ENCODE measurements around the gene AK4.
A peak's percentile ranks its signal among the peaks of the same experiment; 100 is the strongest.

The AK4 gene

DNA sequence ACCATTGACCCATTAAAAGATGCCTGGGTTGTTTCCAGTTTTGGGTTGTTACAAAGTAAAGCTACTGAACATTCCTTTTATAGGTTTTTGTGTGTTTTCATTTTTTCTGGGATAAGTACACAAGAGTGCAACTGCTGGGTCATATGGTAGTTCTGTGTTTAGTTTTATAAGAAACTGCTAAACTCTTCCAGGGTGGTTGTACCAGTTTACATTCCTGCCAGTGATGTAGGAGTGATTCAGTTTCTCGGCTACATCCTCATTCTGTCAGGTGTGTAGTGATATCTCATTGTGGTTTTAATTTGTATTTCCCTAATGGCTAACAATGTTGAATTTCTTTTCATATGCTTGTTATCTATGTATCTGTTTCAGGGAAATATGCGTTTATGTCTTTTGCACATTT, 102.8 kb downstream of the AK4 start:
- DNase-seq (ENCODE audit: low read depth), result no peak

DNA sequence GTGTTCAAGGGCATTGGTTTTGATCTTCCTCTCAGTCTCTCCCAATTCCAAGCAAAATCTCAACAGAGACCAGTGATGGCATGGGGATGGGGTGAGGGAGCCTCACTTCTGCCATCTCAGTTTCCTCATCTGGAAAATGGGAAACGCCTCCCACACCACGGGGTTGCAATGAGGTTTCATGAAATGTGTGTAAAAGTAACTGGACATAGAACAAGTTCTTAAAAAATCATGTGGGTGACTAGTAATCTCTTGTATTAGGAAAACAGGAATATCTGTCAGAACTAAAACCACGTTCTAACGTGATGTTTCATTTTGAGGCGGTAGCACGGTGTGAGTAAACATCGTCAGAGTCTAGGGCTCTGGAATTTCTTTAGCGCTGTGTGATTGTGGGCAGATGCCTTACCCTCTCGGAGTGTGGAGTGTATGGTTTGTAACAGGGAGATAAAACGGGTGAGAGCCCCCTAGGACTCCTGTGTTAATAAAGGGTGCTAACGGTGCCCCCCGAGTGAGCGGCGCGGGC, 105.9 kb downstream of the AK4 start:
- no peak for DNase-seq (ENCODE audit: low read depth)

DNA sequence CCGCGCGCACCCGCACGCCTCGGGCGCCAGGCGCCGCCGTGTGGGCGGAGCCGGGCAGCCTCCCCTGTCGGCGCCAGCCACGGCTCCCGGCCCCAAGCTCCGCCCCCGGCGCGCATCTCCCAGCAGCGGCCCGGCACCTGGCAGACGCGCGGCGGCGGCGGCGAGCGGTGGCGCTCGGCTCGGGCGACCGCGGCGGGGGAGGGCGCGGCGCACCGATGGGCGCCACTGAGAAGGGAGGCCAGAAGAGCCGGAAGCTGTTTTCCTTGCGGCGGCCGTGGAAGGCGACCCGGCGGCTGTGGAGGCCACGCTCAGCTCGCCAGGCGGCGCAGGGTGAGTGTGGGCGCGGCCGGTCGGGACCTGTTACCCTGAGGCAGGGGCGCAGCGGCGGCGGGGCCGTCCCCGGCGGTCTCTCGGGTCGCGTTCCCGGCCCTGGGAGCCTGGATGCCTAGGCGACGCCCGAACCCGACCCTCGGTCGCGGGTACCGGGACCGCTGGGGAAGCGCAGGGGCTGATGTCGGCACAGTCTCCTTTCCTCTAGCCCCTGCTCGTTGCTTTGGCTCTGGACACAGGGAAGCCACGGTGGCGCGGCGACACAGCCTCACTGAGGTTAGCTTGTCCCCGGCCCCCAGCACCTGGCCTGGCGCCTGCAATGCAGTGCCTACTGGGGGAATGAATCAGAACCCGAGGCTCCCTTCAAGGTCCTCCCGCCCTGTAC, 106.5 kb downstream of the AK4 start:
- DNase-seq (ENCODE audit: low read depth), result peak; percentile 78

DNA sequence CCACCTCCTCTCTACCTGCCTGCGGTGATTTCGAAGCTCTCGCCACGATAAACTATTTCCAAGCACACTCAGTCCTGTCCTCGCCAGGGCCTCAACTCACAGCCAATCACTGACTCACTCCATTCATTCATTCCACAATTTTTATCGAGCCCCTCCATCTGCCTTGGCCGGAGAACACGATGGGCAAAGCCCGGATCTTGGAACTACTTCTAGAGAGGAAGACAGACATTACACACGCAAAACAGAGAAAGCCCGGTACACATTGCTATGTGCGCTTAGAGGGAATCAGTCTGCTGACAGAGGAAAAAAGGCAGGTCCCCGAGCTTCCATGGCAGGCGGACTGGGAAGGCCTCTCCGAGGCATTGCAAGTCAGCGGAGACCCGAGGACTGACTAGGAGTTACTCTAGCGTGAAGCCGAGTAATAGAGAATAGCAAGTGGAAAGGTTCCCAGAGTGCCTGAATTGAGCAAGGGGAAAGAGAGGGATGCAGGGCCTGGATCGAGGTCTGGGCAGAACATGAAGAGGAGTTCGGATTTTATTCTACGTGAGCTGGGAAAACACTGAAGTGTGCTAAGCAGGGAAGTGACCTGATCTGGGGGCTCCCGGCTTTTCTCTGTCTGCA, 107.1 kb downstream of the AK4 start:
- DNase-seq (ENCODE audit: low read depth), result no peak

DNA sequence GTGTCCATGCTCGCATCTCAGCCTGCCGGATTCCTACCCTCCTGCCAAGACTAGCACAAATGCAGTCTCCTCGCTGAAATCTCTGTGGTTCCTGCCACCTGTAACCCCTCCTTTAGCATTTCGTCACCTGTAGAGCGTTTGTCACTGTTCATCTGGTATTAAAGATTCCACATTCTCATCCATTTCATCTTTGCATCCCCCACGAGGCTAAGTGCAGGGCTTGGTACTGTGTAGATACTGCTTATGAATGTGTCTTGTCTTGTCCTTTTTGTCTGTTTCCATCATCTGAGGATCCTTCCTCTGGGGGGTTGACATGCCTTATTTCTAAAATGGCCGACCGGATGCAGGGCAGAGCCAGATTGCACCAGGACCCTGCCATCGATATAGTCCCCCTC, 107.7 kb downstream of the AK4 start:
- DNase-seq (ENCODE audit: low read depth), result no peak

DNA sequence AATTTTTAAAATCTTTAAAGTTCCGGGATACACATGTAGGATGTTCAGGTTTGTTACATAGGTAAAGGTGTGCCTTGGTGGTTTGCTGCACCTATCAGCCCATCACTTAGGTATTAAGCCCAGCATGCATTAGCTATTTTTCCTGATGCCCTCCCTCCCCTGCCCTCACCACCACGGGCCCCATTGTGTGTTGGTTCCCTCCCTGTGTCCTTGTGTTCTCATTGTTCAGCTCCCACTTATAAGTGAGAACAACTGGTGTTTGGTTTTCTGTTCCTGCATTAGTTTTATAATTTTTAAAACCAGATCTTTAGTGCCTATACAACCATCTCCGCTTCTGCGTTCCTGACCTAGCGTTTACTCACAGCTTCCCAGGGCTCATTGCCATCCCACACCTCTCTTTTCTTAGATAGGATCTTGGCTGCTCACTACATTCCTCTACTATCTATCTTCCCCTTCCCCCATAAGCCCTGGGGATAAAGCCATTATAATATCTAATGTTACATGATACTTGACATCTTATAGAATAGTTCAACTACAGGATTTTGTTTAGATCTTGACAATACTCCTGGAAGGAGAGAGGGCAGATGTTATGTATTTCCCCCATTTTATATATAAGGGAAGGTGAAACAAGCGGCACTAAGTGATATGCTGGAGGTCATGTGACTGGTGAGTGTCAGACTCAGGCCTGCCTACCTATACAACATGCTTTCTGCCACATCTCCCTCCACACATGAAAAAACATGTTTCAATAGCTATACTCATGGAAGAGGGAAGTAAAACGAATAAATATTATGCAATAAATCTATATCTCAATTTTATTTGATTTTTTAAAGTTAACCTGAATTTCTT, 109.1 kb downstream of the AK4 start:
- DNase-seq (ENCODE audit: low read depth), result no peak

DNA sequence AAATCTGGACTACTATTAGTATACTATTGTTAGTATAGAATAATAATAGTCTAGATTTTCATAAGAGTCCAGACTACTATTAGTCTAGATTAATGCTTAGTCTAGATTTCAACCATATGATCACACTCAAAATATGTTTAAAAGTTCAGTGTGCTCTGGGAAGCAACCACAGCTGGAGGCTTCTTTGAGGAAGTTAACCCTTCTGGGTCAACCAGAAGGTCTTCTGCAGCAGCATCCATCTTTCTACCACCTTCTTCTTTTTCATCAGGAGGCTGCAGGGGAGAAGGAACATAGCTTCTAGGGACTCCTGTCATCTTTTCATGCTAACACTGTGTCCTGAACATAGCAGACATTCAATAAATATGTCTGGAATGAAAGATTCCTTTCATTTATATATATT, 110.1 kb downstream of the AK4 start:
- no peak for DNase-seq (ENCODE audit: low read depth)

DNA sequence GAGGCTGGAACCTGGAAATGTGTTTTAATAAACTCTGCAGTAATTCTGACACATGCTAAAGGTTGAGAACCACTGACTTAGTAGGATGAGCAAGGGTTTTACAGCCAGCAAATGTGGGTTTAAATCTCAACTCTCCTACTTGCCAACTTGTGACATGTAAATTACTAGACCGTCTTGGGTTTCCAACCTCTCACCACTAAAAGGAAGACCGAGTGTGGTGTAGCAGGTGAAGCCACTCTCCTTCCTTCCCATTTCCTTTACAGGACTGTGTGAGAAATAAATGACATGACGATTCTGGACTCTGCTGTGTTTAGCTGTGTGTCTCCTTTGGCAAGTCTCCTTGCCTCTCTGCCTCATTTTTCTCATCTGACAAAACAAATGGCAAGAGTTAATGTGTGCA, 111.8 kb downstream of the AK4 start:
- DNase-seq (ENCODE audit: low read depth), result no peak

DNA sequence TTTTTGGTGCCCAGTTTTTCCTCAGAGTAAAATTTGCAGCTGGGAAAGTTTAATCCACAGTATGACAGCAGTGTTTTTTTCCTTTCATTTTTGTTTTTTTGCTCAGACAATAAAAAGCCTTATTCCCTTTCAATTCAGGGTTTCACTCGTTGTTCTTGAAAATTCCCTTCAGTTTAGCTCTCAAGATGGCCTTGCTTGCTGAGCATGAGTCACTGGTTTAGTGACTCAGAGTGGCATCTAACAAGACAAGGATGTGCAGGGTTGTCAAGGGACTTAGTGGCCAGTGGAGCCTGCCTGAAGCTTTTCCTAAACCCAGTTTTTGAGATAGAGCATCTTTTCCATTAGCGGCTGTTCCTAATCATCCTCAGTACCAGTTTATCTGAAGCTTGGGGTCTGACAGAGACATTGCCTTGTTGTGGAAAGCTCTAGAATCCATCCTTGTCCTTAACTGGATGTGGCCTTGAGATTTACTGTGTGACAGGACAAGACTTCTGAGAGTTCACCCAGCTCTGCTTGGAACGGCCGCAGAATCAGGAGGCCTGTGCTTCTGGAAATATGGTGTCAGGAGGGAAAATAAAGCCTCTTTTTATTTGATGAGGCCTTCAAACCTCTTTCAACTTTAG, 113.0 kb downstream of the AK4 start:
- DNase-seq (ENCODE audit: low read depth), result no peak

DNA sequence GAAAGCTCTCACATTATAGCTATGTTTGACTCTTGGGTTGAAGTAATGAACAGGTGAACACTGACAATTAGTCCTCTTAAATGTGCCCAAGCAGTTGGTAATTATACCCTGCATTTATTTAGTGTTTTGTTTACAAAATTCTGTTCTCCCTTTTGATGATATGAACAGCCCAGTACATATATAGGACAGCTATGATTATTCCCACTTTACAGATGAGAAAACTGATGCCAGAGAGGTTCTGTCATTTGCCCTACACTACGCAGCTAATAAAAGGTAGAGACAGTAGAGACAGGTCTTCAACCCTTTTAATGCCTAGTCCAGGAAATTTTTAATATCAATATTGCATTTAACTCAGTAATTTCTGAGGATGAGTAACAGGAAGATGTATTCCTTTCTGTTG, 115.3 kb downstream of the AK4 start:
- DNase-seq (ENCODE audit: low read depth), result no peak

DNA sequence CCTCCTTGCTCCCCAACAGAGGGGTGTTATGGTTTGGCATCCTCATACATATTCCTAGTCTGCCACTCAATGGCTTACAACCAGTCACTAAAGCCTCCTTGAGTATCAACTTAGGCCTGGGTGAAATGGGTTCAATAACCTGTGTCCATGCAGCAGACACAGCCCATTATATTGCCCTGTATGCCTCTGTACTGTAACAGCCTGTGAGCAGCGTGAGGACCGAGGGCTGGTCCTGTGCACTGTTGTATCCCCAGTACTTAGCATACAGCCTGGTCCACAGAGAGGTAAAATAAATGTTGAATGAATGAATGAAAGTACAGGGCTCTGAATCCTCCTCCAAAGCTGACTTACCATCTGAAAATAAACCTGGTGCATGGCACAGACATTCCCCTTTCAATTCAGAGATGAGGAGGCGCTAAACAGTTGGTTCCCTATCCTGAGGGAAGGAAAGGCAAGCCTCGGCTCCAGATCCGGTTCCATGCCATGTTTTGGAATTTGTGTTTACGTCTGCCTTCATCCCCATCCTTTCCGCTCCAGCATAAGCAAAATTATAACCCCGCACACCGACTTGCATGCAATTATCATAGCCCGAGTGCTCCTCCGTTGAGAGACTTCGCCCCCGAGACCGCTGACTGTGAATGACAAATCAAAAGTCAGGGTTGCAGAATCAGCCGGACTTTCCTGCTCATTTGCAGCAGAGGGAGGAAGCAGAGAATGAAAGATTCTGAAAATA, 116.4 kb downstream of the AK4 start:
- no peak for DNase-seq (ENCODE audit: low read depth)

DNA sequence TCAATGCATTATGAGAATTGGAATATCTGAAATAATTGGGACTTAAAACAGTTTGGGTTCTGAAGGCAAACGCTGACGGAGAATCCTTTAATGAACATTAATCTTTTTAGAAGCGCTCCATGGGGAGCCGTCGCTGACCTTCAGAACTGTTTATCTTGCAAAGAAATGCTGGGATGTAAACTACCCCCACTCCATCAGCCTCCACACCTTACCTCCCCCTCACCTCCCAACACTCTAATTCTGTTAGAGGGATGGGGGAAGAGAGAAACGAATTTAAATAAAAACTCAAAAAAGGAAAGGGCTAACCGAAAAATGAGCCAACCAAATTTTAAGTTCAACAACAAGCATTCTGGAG, 117.3 kb downstream of the AK4 start:
- DNase-seq (ENCODE audit: low read depth), result no peak

DNA sequence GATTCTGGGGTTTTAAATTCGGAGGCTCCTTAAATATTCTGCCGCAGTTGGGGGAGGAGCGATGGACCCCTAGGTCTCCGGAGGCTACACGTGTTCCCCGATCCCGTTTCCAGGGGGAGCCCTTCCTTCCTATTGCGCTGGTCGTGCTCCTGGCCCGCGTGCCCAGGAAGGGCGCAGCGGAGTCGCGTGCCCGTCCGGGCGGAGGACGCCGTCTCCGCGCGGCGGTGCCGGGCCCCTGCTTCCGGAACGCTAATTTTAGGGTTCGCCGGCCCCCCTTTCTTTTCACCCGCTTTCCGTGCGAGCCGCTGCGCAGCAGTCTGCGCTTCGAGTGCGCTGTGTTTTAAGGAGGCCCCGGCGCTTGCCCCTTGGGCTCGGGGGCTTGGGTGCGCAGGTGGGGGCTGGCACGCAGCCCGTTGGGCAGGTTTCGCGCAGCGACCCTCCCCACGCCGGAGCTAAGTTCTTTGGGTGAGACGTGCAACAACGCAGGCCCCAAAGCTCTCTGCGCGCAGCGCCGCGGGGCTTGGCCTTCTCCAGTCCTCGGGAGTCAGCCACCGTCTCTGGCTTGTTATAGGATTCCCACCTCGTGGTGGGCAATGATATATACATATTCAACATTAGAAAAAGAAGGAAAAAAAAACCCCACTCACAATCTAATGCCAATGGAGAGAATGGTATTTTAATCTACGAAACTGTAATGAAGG, 117.8 kb downstream of the AK4 start:
- peak; percentile 21 for DNase-seq (ENCODE audit: low read depth)

DNA sequence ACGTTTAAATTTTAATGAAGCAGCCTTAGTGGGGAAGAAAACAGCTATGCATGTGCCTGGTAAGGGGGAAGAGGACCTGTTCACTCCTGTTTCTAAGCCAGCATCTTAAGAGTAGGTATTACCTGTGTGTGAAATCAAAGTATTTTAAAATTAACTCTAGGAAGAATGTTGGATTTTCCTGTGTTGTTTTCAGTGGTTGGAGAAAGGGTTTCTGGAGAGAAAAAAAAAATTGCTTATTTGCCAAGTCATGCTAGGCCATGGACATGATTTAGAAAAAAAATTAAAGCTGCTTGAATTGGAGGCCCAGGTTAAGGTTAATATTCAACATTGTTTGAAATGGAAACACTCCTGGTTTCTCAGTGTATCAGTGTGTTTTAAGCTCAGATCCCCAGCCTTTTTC, 118.5 kb downstream of the AK4 start:
- DNase-seq (ENCODE audit: low read depth), result no peak

DNA sequence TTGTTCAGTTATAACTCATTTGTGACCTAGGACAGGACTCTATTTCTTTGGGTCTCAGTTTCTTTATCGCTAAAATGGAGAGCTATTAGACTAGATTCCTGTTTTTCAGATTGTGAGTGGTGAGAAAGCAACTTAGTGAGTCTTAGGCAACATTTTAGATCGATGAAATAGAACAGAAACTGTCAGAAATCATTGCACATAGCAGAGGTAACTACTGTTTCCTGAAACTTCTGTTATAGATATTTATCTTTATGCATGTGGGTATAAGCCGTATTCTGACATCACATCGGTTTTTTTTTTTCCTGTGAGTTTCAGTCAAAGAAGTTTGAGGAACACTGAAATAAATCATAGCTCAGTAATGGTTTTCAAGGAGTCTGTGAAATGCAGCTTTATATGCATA, 119.3 kb downstream of the AK4 start:
- no peak for DNase-seq (ENCODE audit: low read depth)

DNA sequence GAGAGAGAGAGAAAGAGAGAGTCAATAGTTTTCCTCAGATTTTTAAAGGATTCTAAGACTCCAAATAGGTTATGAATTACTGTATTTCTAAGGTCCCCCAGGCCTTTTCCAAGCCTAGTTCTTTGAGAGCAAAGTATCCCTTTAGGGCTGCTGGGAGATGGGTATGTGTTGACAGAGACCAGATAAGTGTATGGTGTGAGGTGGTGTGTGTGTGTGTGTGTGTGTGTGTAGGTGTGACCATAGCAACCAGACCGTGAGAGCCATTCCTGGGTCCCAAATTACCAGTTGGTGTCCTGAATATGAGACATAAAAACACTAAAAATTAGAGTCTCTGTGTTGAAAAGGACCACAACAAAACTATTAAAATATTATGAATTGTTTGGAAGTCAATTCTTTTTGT, 119.7 kb downstream of the AK4 start:
- no peak for DNase-seq (ENCODE audit: low read depth)

DNA sequence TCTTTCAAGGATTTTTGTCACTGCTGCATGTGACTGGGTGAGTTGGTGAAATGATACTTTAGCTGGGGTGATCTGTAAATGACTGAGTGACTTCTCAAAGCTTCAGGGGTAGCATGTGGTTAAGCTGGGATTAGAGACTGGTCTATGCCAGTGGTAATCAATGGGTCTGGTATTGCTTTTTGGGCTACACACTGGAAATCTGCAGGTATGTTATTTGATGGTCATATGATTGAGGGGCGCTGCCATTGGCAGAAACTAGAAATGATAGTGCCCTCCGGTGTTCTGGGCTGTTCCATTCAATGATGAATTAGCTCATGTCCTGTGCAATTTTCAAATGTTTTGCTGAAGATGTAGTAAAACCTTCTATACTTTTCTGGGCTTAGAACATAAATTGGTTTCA, 121.6 kb downstream of the AK4 start:
- no peak for DNase-seq (ENCODE audit: low read depth)

DNA sequence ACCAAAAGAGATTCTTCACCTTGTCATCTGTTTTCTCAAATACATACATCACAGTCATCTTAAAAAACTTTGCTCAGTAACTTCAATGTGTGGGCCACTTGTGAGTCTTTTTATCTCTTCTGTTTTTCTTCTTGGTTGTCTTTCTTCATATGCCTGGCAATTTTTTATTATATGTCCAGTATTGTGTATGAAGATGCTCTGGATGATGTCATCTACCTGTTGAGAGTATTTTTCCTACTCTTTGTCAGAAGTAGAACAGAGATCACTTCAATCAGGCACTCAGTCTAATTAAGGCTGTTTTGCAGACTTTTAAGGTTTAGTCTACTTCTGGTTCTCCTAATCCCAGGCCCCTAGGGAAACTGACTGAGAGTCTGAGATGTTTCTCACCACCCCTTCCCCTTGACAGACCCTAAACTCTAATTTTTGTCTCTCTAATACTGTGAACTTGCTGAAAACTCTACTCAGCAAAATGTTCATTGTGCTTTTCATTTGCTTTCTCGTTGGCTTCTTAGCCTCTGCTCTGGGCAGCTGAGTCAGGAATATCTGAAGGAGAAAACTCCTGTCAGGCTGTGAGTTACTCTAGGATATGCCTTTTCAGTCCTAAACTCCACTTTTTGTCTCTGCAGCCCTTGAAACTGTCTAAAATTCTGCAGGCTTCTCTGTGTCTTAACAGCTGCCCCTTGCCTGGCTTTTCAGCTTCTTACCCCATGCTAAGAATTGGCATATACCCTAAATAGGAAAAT, 128.4 kb downstream of the AK4 start:
- DNase-seq (ENCODE audit: low read depth), result no peak

DNA sequence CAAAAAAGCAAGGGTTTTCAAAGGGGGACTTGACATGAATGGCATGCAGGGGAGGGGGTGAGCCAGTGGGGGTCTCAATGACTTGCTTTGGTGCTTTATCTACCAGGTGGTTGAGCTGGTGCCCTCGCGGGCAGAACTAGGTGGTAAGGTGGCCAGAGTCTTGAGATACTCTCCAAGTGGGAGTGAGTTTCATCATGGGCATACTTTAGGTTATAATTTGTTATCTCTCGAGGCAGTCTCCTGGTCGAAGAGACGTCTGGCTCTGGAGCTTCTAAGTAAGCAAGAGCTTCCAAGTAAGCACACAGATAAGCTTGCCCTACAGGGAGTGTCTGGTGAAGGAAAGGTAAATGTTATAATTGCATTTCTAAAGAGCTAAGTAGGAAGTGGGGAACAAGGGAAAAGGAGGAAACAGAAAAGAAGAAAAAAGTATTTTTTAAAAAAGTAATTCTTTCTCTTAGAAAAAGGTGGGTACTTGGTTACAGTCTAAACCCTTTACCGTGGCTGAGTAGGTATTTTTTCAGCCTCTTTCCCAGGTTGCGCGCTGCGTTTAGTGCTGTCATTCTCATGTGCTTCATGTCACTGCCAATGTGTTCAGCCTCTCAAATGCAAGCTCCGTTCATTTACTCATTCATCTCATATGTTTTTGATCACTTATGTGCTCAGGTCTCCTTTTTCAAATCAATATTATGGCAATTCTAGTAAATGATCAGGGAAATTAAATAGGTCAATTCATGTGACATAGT, 129.8 kb downstream of the AK4 start:
- DNase-seq (ENCODE audit: low read depth), result no peak

Data from stimulated activated CD8-positive, alpha-beta memory T cell treated with anti-CD3 and anti-CD28 coated beads, Interleukin-12 subunit alpha, Interleukin-12 subunit beta, amount 100 ng/mL, for 4 hours (primary cell).